Esophagus muscularis mucosa (tissue), 3 donors: ENCODE results near the gene LRRC4C.

Experiments
- POLR2A ChIP-seq: fragments of 450-650 bp; IDR thresholded peaks from one replicate; pipeline ENCODE4 v1.6.1; 2017; ENCODE audit warnings: antibody characterized with exemption, moderate library complexity, mild to moderate bottlenecking, low read depth
- TF ChIP-seq, protein P1 (sequence below), 3 experiments: fragments of 200-600 bp in 2 of 3; fragments of 450-650 bp in 1 of 3; sonication (generic) in 2 of 3; IDR thresholded peaks; one replicate each; pipeline ENCODE4 v1.5.1; 2017 to 2019; ENCODE audit warnings: antibody characterized with exemption in 3 of 3, mild to moderate bottlenecking in 2 of 3, moderate library complexity in 1 of 3

DNA sequence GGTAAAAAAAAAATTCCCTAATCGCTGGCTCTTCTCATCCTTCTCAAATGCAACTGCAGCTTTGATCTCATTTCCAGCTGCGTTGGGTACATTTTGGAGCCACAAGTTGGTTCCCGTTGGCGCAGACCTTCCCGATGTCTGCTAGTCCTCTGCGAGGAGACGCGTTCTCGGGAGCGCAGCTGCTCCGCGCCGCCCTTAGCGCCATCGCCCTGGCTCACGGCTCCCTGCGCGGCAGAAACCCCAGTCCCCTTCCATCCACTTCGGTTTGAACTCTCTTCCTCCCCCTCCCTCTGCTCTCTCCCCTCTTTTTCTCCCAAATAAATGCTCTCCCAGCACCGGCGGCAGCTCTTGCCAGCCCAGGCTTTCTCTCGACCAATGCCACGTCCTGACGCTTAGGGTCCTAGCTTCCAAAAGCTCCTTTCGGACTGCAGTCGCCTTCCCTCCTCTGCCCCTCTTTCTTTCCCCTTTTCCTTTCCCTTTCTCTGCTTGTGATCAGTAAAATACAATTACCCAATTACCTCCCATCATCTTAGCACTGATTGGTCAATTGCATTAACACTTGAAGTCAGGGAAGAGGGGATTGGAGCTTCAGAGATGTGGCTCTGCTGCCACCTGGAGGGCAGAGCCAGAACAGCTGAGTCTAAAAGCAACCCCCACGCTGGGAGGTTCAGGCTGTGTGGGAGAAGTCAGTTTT lies 1165.7 kb downstream of the LRRC4C start:
- TF ChIP-seq POLR2A = no peak
- TF ChIP-seq, protein P1, sequence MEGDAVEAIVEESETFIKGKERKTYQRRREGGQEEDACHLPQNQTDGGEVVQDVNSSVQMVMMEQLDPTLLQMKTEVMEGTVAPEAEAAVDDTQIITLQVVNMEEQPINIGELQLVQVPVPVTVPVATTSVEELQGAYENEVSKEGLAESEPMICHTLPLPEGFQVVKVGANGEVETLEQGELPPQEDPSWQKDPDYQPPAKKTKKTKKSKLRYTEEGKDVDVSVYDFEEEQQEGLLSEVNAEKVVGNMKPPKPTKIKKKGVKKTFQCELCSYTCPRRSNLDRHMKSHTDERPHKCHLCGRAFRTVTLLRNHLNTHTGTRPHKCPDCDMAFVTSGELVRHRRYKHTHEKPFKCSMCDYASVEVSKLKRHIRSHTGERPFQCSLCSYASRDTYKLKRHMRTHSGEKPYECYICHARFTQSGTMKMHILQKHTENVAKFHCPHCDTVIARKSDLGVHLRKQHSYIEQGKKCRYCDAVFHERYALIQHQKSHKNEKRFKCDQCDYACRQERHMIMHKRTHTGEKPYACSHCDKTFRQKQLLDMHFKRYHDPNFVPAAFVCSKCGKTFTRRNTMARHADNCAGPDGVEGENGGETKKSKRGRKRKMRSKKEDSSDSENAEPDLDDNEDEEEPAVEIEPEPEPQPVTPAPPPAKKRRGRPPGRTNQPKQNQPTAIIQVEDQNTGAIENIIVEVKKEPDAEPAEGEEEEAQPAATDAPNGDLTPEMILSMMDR (IDR thresholded peaks at IDR 0.05) = peak; percentile 80 to 92 (median 85)
